Measurements from ENCODE around the gene CTBP2.

DNA sequence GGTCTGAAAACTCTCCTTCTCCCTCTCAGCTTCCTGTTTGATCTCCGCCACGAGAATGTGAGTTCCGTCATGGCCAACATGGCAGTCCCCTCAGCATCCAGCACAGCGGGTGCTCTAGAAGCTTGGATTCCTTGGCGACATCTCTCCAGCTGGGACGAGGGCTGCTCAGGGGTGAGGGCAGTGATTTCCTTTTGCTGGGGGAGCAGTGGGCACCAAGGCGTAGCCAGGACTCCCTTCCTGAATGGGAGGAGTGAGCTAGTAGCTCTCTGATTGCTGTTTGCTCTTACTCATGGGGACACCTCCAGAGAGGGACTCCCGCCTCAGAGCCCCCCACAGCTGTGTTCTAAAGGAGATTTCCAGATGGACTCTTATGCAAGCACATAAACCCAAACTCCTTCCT, 28.8 kb upstream of the CTBP2 start:
- TF ChIP-seq, protein P1, sequence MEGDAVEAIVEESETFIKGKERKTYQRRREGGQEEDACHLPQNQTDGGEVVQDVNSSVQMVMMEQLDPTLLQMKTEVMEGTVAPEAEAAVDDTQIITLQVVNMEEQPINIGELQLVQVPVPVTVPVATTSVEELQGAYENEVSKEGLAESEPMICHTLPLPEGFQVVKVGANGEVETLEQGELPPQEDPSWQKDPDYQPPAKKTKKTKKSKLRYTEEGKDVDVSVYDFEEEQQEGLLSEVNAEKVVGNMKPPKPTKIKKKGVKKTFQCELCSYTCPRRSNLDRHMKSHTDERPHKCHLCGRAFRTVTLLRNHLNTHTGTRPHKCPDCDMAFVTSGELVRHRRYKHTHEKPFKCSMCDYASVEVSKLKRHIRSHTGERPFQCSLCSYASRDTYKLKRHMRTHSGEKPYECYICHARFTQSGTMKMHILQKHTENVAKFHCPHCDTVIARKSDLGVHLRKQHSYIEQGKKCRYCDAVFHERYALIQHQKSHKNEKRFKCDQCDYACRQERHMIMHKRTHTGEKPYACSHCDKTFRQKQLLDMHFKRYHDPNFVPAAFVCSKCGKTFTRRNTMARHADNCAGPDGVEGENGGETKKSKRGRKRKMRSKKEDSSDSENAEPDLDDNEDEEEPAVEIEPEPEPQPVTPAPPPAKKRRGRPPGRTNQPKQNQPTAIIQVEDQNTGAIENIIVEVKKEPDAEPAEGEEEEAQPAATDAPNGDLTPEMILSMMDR (IDR thresholded peaks at IDR 0.05): no peak
- no peak for TF ChIP-seq EZH2 (IDR thresholded peaks at IDR 0.05)

Data from neural progenitor cell (in vitro differentiated cells).